Smooth muscle cell (in vitro differentiated cells): ENCODE data around the gene EMP3. TPM values are rescaled to one million over a fixed set of nuclear protein-coding genes. Genes with fewer than 3 reads are reported as not detected.

Source experiments
- DNase-seq: peaks from one replicate; lab custom pipeline; 2025; ENCODE audit not compliant: unreplicated experiment; lab: John Stamatoyannopoulos, UW
- H2AFZ ChIP-seq: fragments of 200-600 bp; sonication (generic); 2 replicates; pipeline ENCODE4 v1.6.0; 2016; ENCODE audit warnings: antibody characterized with exemption, low read depth, mild to moderate bottlenecking
- H3F3A ChIP-seq: fragments of 200-600 bp; sonication (generic); 2 replicates; pipeline ENCODE4 v1.6.0; 2017; ENCODE audit warnings: antibody characterized with exemption, low read depth
- H3K27ac ChIP-seq: fragments of 200-600 bp; sonication (generic); 2 replicates; pipeline ENCODE4 v1.5.1; 2016; ENCODE audit warnings: low read depth, mild to moderate bottlenecking
- H3K27me3 ChIP-seq: fragments of 200-600 bp; sonication (generic); 2 replicates; pipeline ENCODE4 v1.6.1; 2016; ENCODE audit warnings: low read depth, mild to moderate bottlenecking
- H3K36me3 ChIP-seq: fragments of 200-600 bp; sonication (generic); 2 replicates; pipeline ENCODE4 v1.5.1; 2016; ENCODE audit warnings: low read depth
- H3K4me1 ChIP-seq: fragments of 200-600 bp; sonication (generic); 2 replicates; pipeline ENCODE4 v1.5.1; 2016; ENCODE audit warnings: low read depth
- H3K4me2 ChIP-seq: fragments of 200-600 bp; sonication (generic); 2 replicates; pipeline ENCODE4 v1.6.0; 2016; ENCODE audit warnings: mild to moderate bottlenecking
- H3K4me3 ChIP-seq: fragments of 200-600 bp; sonication (generic); 2 replicates; pipeline ENCODE4 v1.5.1; 2016; ENCODE audit warnings: mild to moderate bottlenecking
- H3K79me2 ChIP-seq: fragments of 200-600 bp; sonication (generic); 2 replicates; pipeline ENCODE4 v1.6.0; 2016; ENCODE audit warnings: low read depth, mild to moderate bottlenecking
- H3K9ac ChIP-seq: fragments of 200-600 bp; sonication (generic); 2 replicates; pipeline ENCODE4 v1.6.0; 2016; ENCODE audit warnings: low read depth
- H3K9me3 ChIP-seq: fragments of 200-600 bp; sonication (generic); replicated peaks from 2 replicates; pipeline ENCODE4 v1.5.1; 2016; ENCODE audit warnings: low read depth
- H4K20me1 ChIP-seq: fragments of 200-600 bp; sonication (generic); 2 replicates; pipeline ENCODE4 v1.6.0; 2016; ENCODE audit warnings: low read depth
- CTCF ChIP-seq: fragments of 200-600 bp; sonication (generic); IDR thresholded peaks from 2 replicates; pipeline ENCODE4 v1.5.1; 2017; ENCODE audit warnings: borderline replicate concordance, mild to moderate bottlenecking, antibody characterized with exemption; ENCODE audit not compliant: insufficient read depth, poor library complexity, severe bottlenecking
- whole genome bisulfite sequencing: methylation state at CpG from one replicate; pipeline ENCODE4 v1.1.7; 2016; ENCODE audit warnings: low lambda C conversion rate; 5-methylcytosine and 5-hydroxymethylcytosine counted together
- polyA plus RNA-seq: library from polyadenylated mRNA; unstranded; fragments of >200 nt; fragmentation: Nextera tagmentation; extraction: Ambion mirVana; gene quantifications from 2 replicates; pipeline ENCODE4 v1.2.1, GENCODE V29; 2016
- total RNA-seq: library from RNA; depleted of rRNA; stranded (reverse); fragments of >200 nt; gene quantifications from 2 replicates; pipeline ENCODE4 v1.2.3, GENCODE V29; 2014

Gene EMP3
- total and polyA plus RNA-seq, 2 experiments from 2014 or later = 95.2 to 458 TPM

GRCh38 chr19:48292798-48293197 lies 32.6 kb upstream of the EMP3 start:
- Histone ChIP-seq H3K36me3 (no peaks in the 10 kb centered on the region), H3K27ac (no peak overlapping the region), H3K4me3 (no peak overlapping the region), H3K4me1 (no peaks in the 10 kb centered on the region), H2AFZ (no peak overlapping the region), H3K9ac (no peak overlapping the region), H3F3A (no peaks in the 10 kb centered on the region), H3K27me3 (no peaks in the 10 kb centered on the region), H3K4me2 (no peak overlapping the region), H4K20me1 (no peaks in the 10 kb centered on the region), H3K9me3 (no peaks in the 10 kb centered on the region), H3K79me2 (no peaks in the 10 kb centered on the region)
- 37% methylated on average over 4 of the region's 4 CpGs for WGBS
- no peak for DNase-seq
- TF ChIP-seq CTCF = no peak

GRCh38 chr19:48295458-48295857 lies 29.9 kb upstream of the EMP3 start:
- no peaks in the 10 kb centered on the region for H3K4me1 ChIP-seq
- no peak overlapping the region for H3K9ac ChIP-seq
- H3K4me2 ChIP-seq = no peak overlapping the region
- no peak overlapping the region for H3K4me3 ChIP-seq
- no peaks in the 10 kb centered on the region for H3F3A ChIP-seq
- H3K27me3 ChIP-seq = no peaks in the 10 kb centered on the region
- no peak overlapping the region for H2AFZ ChIP-seq
- H3K79me2 ChIP-seq = no peaks in the 10 kb centered on the region
- no peaks in the 10 kb centered on the region for H4K20me1 ChIP-seq
- no peaks in the 10 kb centered on the region for H3K9me3 ChIP-seq
- 92% methylated on average over 10 of the region's 10 CpGs for WGBS
- no peak overlapping the region for H3K27ac ChIP-seq
- no peak for DNase-seq
- no peaks in the 10 kb centered on the region for H3K36me3 ChIP-seq
- TF ChIP-seq CTCF = no peak

GRCh38 chr19:48296963-48297734 lies 28.2 kb upstream of the EMP3 start:
- H3K27ac ChIP-seq = no peak overlapping the region
- no peaks in the 10 kb centered on the region for H3K4me1 ChIP-seq
- DNase-seq = no peak
- TF ChIP-seq CTCF = no peak
- H3K9ac ChIP-seq = no peak overlapping the region
- no peaks in the 10 kb centered on the region for H3K36me3 ChIP-seq
- no peaks in the 10 kb centered on the region for H3K27me3 ChIP-seq
- no peak overlapping the region for H3K4me2 ChIP-seq
- WGBS = 89% methylated on average over 32 of the region's 42 CpGs
- no peaks in the 10 kb centered on the region for H3F3A ChIP-seq
- no peaks in the 10 kb centered on the region for H3K79me2 ChIP-seq
- no peaks in the 10 kb centered on the region for H3K9me3 ChIP-seq
- H2AFZ ChIP-seq = no peak overlapping the region
- H3K4me3 ChIP-seq = no peak overlapping the region
- H4K20me1 ChIP-seq = no peaks in the 10 kb centered on the region

- WGBS = 94% methylated on average over 16 of the region's 16 CpGs
- H3K27me3 ChIP-seq = no peaks in the 10 kb centered on the region
- H2AFZ ChIP-seq = no peak overlapping the region
- DNase-seq = no peak
- H3F3A ChIP-seq = no peaks in the 10 kb centered on the region
- H3K4me2 ChIP-seq = no peak overlapping the region
- no peak overlapping the region for H3K9ac ChIP-seq
- no peaks in the 10 kb centered on the region for H3K9me3 ChIP-seq
- no peaks in the 10 kb centered on the region for H4K20me1 ChIP-seq
- H3K27ac ChIP-seq = no peak overlapping the region
- no peak for TF ChIP-seq CTCF
- H3K4me3 ChIP-seq = no peak overlapping the region
- no peaks in the 10 kb centered on the region for H3K4me1 ChIP-seq
- no peaks in the 10 kb centered on the region for H3K79me2 ChIP-seq
- no peaks in the 10 kb centered on the region for H3K36me3 ChIP-seq
Measured at GRCh38 chr19:48297975-48298374, 27.4 kb upstream of the EMP3 start.
